ENCODE results near the gene ZNF22. TPM values are rescaled to one million over a fixed set of nuclear protein-coding genes. Genes with fewer than 3 reads are reported as not detected.
A peak's percentile ranks its signal among the peaks of the same experiment; 100 is the strongest.

The ZNF22 gene
- total RNA-seq, 6 experiments from 2014 or later = 10.3 to 25.2 (median 12.2) TPM

GRCh38 chr10:44958196-44958897 lies 42.4 kb upstream of the ZNF22 start:
- intact Hi-C loops (cut with DNase I) = no loop called here
- DNase-seq (peak in 1 of 3 donors; percentile 38), ATAC-seq (peak in 2 of 4 donors; percentile 6 to 65)
- peak overlapping the region; percentile 66 to 86 (median 81) for H3K4me3 ChIP-seq
- no peaks in the 10 kb centered on the region for H3K9me3 ChIP-seq
- H3K27ac ChIP-seq = peak overlapping the region; percentile 81 to 91 (median 84)
- TF ChIP-seq POLR2A (IDR thresholded peaks at IDR 0.05) (no peak), CTCF (IDR thresholded peaks at IDR 0.05) (no peak)
- WGBS (ENCODE audit: insufficient coverage, low coverage, low lambda C conversion rate, missing lambda C conversion rate) = 15% methylated on average over 3 of the region's 5 CpGs
- peaks cover 0 to 46% (median 7%) of the 10 kb centered on the region in 4 donors for H3K4me1 ChIP-seq
- no peaks in the 10 kb centered on the region for H3K27me3 ChIP-seq
- H3K36me3 ChIP-seq = peaks cover 0 to 4% (median 0%) of the 10 kb centered on the region in 4 donors

- no peak for TF ChIP-seq CTCF (IDR thresholded peaks at IDR 0.05)
- TF ChIP-seq POLR2A (IDR thresholded peaks at IDR 0.05) = no peak
- WGBS (ENCODE audit: insufficient coverage, low coverage, low lambda C conversion rate, missing lambda C conversion rate) = 0% methylated on average over 6 of the region's 6 CpGs
- intact Hi-C loops (cut with DNase I) = no loop called here
- Histone ChIP-seq H3K36me3 (peaks cover 0 to 3% (median 0%) of the 10 kb centered on the region in 4 donors), H3K9me3 (no peaks in the 10 kb centered on the region), H3K27ac (peak overlapping the region; percentile 81 to 91 (median 84)), H3K4me3 (peak overlapping the region; percentile 66 to 86 (median 81)), H3K4me1 (peaks cover 0 to 51% (median 10%) of the 10 kb centered on the region in 4 donors), H3K27me3 (no peaks in the 10 kb centered on the region)
- DNase-seq = no peak
- no peak for ATAC-seq
Measured at GRCh38 chr10:44958898-44959246, 41.9 kb upstream of the ZNF22 start.

- H3K9me3 ChIP-seq = no peaks in the 10 kb centered on the region
- peaks cover 0 to 57% (median 12%) of the 10 kb centered on the region in 4 donors for H3K4me1 ChIP-seq
- TF ChIP-seq CTCF (IDR thresholded peaks at IDR 0.05) = no peak
- peak; percentile 94 for TF ChIP-seq POLR2A (IDR thresholded peaks at IDR 0.05)
- H3K4me3 ChIP-seq = peak within 1 kb of the TSS; percentile 66 to 86 (median 81)
- ATAC-seq (peak; percentile 85 to 96 (median 92)), DNase-seq (peak; percentile 98)
- peak within 1 kb of the TSS; percentile 81 to 91 (median 84) for H3K27ac ChIP-seq
- no peaks in the 10 kb centered on the region for H3K36me3 ChIP-seq
- H3K27me3 ChIP-seq = no peaks in the 10 kb centered on the region
- WGBS (ENCODE audit: insufficient coverage, low coverage, low lambda C conversion rate, missing lambda C conversion rate) = no CpG with 5 or more reads among the region's 74 CpGs
- intact Hi-C loops (cut with DNase I) = no loop called here
Measured at GRCh38 chr10:44959247-44960087, 41.3 kb upstream of the ZNF22 start, which contains the start of gene RASSF4. Gene RASSF4, plus strand, starts transcription at chr10:44959802. Its CDS starts 10,401 bp downstream, at chr10:44970203.

GRCh38 chr10:44960088-44960460 lies 40.6 kb upstream of the ZNF22 start:
- TF ChIP-seq CTCF (IDR thresholded peaks at IDR 0.05) = no peak
- no peak for TF ChIP-seq POLR2A (IDR thresholded peaks at IDR 0.05)
- Histone ChIP-seq H3K9me3 (no peaks in the 10 kb centered on the region), H3K27me3 (no peaks in the 10 kb centered on the region), H3K4me3 (peak overlapping the region; percentile 66 to 86 (median 81)), H3K27ac (peak overlapping the region; percentile 29 to 73 (median 71)), H3K4me1 (peaks cover 0 to 60% (median 15%) of the 10 kb centered on the region in 4 donors), H3K36me3 (no peaks in the 10 kb centered on the region)
- ATAC-seq = no peak
- no peak for DNase-seq
- intact Hi-C loops (cut with DNase I) = no loop called here
- WGBS (ENCODE audit: insufficient coverage, low coverage, low lambda C conversion rate, missing lambda C conversion rate) = 21% methylated on average over 6 of the region's 8 CpGs
